Renal pelvis (tissue), 4 donors: ENCODE data around the gene INPP5F. TPM values are rescaled to one million over a fixed set of nuclear protein-coding genes. Genes with fewer than 3 reads are reported as not detected.
A peak's percentile ranks its signal among the peaks of the same experiment; 100 is the strongest.

ENCODE experiments used
- DNase-seq: peaks from one replicate; pipeline ENCODE4 v3.0.0-alpha.2; 2013
- polyA plus RNA-seq, 3 donors: library from polyadenylated mRNA; unstranded; fragments of 120-200 nt; gene quantifications; one replicate each; pipeline ENCODE4 v1.2.1, GENCODE V29; 2013; ENCODE audit not compliant: insufficient read length in 3 of 3

INPP5F gene
- polyA plus RNA-seq, 3 donors: 52.0 to 55.0 (median 53.5) TPM

DNA sequence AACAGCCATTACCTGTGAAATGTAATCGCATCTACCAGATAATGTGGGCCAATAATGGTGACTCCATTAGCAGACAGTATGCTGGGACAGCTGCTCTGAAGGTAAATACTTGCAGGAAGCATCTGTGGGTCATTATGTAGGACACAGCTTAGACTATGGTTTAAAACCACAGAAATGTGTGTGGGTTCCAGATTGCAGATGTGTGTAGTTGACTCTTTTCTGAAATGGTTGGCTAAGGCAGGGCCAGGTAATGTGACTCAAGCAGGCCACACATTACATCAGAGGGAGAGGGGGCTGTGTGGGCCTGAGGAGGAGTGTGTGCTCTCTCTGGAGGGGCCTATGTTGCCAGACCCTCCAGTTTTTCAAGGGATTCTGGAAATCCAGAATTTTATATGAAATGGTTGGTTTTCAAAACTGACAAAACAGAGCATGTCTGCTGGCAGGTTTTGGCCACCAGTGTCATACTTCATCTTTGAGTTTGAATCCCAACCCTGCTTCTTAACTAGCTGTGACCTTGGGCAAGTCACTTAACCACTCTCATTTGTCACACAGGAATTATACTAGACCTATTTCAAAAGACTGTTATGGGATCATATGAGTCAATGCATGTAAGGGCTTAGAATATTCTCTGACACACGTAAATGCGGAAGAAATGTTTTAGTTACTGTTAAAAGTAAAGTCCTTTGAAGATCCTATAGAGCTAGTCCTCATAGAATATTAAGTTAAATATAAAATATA is 82.3 kb downstream of the INPP5F start:
- DNase-seq: no peak

- no peak for DNase-seq
Observed at GRCh38 chr10:119811122-119811521, 85.3 kb downstream of the INPP5F start.

GRCh38 chr10:119812684-119813083 is 86.8 kb downstream of the INPP5F start:
- no peak for DNase-seq

- DNase-seq: no peak
Observed at GRCh38 chr10:119815671-119816070, 89.8 kb downstream of the INPP5F start.

GRCh38 chr10:119817991-119818888 is 92.4 kb downstream of the INPP5F start:
- peak; percentile 86 for DNase-seq

GRCh38 chr10:119818889-119819270 is 93.0 kb downstream of the INPP5F start:
- DNase-seq: peak; percentile 26

DNA sequence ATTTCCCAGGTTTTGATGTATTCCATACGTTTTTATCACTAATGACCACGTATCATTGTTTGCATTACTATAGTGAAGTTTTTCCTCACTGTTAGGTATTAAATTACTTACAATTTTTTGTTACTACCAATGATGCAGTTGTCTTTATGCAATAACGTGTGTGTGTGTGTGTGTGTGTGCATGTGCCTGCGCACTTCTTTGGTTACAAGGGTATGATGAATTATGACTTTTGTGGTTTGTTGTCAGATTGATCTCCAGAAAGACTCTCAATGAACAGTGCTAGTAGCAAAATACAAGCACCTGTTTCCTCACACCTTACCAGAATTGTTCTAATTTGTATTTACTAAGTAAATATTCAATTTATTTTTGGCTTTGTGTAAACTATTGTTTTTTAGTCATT is 95.3 kb downstream of the INPP5F start:
- no peak for DNase-seq

DNA sequence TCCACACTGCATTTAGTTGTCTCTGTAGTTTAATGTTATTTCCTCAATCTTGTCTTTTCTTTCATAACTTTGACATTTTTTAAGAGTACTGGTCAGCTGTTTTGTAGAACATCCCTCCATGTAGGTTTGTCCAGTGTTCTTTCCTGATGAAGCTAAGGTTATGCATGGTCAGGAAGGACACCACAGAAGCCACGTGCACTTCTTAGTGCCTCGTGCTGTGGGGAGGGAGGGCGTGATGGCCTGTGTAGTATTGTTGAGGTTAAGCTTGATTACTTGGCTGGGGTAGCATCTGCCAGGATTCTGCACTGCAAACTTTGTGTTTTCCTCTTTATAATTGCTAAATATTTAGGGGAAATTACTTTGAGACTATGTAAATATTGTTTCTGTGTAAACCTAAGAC is 98.4 kb downstream of the INPP5F start:
- DNase-seq: no peak

- no peak for DNase-seq
Observed at GRCh38 chr10:119826771-119827170, 100.9 kb downstream of the INPP5F start.

DNA sequence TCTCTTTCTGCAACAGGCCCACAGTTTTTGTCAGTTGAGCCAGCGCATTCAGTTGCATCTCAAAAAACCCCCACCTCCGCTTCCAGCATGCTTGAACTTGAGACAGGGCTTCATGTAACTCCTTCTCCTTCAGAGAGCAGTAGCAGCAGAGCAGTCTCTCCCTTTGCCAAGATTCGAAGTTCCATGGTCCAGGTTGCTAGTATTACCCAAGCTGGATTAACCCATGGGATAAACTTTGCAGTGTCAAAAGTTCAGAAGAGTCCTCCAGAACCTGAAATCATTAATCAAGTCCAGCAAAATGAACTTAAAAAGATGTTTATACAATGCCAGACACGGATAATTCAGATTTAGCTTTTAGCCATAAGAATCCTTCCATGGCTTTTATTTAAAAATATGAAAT is 101.6 kb downstream of the INPP5F start:
- no peak for DNase-seq

DNA sequence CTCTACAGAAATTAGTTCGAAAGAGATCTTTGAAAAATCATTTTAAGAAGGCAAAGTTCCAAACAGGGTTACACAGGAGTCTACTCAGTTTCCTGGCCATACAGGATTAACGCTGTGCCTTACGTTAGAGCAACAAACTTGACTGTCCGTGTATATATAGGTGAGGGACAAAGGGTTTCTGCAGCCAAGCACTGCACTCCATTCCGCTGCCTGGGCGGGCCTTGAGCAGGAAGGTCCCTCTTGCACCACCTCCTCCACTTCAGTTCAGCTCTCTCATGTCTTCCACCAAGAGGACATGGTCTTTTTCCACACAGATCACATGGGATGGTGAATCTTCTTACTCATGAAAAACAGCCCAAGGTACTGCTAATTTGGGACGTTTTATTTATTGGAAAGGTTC is 103.6 kb downstream of the INPP5F start:
- no peak for DNase-seq

DNA sequence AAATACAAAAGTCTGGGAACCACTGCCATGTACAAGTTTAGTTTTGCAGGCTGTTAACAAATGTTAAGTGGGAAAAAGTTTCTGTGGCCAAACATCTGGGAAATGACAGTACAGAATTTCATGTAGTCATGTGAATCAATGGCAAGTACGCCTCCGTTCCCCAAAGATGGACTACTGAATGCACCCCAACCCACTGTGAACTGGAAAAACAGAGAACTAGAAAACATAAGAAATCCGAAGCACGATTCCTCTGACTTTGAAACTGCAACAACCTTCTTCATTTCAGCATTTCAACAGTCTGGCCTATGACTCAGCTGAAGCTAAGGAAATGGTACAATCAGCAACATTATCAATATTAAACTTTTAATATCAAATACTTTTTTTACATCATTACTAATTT is 105.0 kb downstream of the INPP5F start:
- DNase-seq: no peak

GRCh38 chr10:119831656-119832055 is 105.8 kb downstream of the INPP5F start:
- no peak for DNase-seq

DNA sequence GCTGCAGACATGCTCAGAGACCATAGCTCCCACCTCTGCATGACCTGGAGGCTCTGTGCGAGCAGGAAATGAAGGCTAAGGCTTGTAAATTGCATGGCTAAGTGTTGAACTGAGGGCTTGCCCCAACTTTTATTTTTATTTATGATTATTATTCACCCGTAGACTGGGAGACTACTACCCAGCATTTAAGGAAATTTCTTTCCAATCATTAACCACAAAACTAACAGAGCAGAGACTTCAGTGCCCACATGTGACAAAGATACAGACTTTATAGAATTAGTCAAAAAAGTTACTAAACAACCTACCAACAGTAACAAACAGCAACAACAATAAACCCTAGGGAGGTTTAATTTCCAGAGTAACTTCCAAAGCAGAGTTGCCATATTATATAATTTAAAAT is 107.1 kb downstream of the INPP5F start:
- no peak for DNase-seq

DNA sequence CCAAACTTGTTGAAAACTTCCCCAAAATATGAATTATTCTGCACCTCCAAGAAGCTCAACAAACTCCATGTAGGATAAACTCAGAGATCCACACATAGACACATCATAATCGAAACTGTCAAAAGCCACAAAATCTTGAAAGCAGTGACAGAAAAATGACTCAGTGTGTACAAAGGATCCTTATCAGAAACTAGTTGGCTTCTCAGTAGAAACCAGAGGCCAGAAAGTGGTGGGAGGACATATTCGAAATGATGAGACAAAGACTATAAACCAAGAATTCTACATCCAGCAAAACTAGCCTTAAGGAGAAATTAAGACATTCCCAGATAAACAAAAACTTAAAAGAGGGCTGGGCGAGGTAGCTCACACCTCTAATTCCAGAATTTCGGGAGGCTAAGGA is 108.3 kb downstream of the INPP5F start:
- no peak for DNase-seq

GRCh38 chr10:119845656-119846055 is 119.8 kb downstream of the INPP5F start:
- no peak for DNase-seq

DNA sequence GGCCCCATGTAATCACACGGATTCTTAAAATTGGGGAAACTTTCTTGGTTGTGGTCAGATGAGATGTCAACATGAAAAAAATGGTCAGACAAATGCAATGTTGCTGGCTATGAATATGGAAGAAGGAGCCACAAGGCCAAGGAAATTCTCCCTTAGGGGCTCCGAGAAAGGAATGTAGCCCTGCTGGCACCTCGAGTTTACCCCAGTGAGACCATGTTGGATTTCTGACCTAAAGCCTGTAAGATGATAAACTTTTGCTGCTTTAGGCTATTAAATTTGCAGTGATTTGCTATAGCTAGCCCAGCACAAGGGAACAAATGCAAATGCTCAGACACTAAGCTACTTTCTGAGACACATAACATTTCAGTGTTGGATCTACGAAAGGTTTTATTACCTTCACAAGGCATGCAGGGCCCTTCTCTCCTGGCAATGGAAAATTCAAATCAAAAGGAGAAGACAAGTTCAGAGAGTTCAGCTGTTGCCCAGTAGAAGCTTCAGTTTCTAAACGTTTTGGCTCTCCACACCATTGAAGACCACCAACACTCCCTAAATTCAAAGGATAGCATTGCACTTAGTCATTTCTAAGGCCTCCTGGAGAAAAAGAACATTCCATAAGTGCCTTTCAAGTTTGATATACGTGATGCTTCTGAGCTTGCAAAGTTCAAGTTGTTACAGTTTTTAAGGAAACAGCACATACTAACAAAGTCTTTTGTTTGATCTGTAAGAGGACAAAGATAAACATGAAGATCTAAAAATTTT is 123.4 kb downstream of the INPP5F start:
- no peak for DNase-seq

DNA sequence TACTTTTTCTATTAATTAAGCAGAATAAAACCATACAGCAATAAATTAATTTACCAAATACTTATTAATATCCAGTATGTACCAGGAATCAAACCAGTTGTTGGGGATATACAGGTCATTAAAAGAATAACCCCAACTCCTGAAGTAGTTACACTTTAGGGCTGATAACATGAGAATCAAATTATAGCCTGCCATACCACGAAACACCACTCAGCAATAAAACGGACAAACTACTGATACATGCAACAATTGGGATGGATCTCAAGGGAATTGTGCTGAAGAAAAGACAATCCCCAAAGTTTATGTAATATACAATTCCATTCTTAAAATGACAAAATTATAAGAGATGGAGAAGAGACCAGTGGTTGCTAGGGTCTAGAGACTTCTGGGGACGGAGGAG is 124.1 kb downstream of the INPP5F start:
- no peak for DNase-seq

GRCh38 chr10:119852277-119852676 is 126.4 kb downstream of the INPP5F start:
- DNase-seq: no peak

DNA sequence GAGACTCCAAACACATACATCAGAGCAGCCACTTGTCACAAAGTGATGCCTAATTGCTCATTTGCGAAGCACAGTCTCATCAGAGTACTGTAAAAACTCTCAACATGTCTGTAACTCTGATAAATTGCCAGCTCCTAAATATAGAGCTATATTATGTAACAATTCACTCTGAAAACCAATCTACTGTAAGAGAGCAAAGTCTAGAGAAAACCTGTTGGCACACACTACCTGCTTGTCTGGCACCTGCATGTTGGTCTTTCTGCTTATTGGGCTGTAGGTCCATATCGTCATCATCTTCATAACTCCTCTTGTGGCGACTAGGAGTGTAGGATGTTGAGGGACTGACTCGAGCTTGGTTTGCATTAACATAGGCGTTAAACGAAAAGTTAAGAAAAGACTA is 127.0 kb downstream of the INPP5F start:
- DNase-seq: no peak

GRCh38 chr10:119853574-119853973 is 127.7 kb downstream of the INPP5F start:
- DNase-seq: no peak

DNA sequence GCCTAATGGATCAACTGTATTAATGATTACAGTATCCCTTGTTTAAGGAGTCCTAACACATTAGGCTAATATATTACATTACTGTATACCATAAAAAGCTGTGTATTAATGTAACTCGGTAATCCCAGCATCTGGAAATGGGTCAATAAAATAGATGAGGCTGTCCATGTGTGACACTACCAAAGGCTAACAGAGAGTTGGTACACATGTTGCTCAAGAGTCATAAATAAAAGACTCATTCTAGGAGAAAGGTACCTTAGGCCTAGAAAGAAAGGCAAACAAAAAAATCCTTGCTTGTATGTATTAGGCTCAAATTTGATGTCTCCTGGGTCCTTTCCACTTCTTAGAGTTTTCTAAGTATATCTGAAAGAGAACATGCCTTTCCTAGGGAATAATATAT is 132.2 kb downstream of the INPP5F start:
- DNase-seq: no peak
